Activated CD4-positive, alpha-beta T cell treated with anti-CD3 and anti-CD28 coated beads, Interleukin-2, amount 10 ng/mL, durations not matched to agents 24 days and 14 days (primary cell): ENCODE measurements around the gene GAREM1. TPM values are rescaled to one million over a fixed set of nuclear protein-coding genes. Genes with fewer than 3 reads are reported as not detected.

Source experiments
- DNase-seq: peaks from one replicate; pipeline ENCODE4 v3.0.0; 2022
- H3K27ac Mint-ChIP-seq: one replicate; pipeline ENCODE4 v1.8.0; 2022; ENCODE audit warnings: mild to moderate bottlenecking, mixed read lengths
- H3K27me3 Mint-ChIP-seq: one replicate; pipeline ENCODE4 v1.8.0; 2022; ENCODE audit warnings: mixed read lengths
- H3K36me3 Mint-ChIP-seq: one replicate; pipeline ENCODE4 v1.8.0; 2022; ENCODE audit warnings: low read depth, mild to moderate bottlenecking, mixed read lengths
- H3K4me1 Mint-ChIP-seq: one replicate; pipeline ENCODE4 v1.8.0; 2021; ENCODE audit warnings: mixed read lengths
- H3K4me3 Mint-ChIP-seq: one replicate; pipeline ENCODE4 v1.8.0; 2022; ENCODE audit warnings: mild to moderate bottlenecking, moderate library complexity, mixed read lengths
- H3K9me3 Mint-ChIP-seq: one replicate; pipeline ENCODE4 v1.8.0; 2021; ENCODE audit warnings: mixed read lengths
- intact Hi-C: fragments of 100-400 bp; cut with micrococcal nuclease; formaldehyde crosslinking; loops from one replicate; pipeline ENCODE4 v1.15.1; 2023
- total RNA-seq: library from RNA; stranded (reverse); gene quantifications from 2 replicates; pipeline ENCODE4 v1.2.3, GENCODE V29; 2022

The GAREM1 gene
- total RNA-seq, 1 donor from 2014 or later, result not detected

DNA sequence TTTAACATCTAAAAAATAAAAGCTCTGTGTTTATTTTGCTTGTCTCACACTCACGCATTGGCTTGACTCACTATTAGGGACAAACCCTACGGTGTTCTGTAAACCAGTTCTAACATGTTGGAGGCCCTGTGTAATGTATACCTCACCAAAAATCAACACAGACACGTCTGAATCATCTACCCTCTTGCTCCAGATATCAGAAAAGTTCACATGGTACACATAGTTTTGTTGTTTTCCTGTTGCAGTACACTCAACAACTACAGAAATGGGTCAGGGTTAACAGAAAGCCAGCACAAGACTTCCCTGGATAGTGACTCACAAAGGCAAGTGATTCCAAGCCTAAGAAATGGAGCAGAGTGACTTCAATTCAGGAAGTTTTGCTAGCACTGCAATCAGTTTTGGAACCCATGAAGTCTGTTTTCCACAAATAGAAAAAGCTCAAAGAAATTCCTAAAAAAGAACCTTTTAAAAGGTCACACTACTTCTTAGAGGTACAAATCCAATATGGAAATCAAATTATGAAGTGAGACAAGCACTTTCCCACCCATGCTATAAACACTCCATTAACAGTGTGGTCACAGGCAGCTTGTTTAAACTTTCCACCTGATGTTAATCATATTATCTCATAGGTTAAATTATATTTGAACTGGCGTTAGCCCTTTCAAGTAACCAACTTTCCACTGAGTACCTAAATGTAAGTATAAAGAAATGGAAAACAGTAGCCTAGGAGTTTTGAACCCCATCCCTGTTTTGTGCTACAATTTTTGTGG, 87.4 kb downstream of the GAREM1 start:
- Mint-ChIP-seq H3K27me3 (peaks cover 10% of the 10 kb centered on the region), H3K9me3 (no peaks in the 10 kb centered on the region), H3K4me3 (no peak overlapping the region), H3K4me1 (no peaks in the 10 kb centered on the region), H3K36me3 (no peaks in the 10 kb centered on the region), H3K27ac (no peak overlapping the region)
- intact Hi-C loops, result no loop called here
- DNase-seq, result no peak

DNA sequence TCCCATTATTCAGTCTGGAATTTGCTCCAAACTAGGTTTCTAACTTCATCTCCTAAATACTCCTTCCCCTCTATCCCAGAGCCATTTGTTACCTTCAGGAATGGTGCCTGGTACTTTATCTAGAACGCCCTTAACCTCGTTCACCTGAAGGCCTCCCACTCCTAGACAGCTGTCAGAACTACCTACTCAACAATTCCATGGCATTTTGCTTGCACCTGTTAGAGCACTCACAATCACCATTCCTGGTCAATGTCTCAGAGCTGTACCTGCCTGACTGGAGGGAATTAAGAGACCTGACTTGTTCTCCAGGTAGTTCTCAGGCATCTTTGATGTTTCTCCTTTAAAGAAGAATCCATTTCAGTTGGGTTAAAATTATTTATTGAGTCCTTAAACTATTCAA, 88.9 kb downstream of the GAREM1 start:
- intact Hi-C loops, result no loop called here
- no peak for DNase-seq
- Mint-ChIP-seq H3K9me3 (no peaks in the 10 kb centered on the region), H3K36me3 (no peaks in the 10 kb centered on the region), H3K27me3 (peaks cover 10% of the 10 kb centered on the region), H3K4me3 (no peak overlapping the region), H3K4me1 (no peaks in the 10 kb centered on the region), H3K27ac (no peak overlapping the region)

DNA sequence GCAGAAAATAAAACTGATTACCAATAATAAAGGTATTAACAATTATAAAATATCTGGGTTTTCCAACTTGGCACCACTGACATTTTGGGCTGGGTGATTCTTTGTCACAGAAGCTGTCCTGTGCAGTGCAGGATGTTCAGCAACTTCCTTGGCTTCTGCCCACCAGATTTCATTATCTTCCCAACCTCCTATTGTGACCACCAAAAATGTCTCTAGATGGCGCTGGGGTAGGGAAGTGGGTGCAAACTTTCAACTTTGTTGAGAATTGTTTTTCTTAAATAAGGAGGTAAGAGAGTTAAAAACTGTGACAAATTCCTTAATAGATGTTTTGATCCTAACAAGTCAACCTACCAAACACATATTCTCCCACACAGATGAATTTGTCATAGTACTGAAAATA, 90.1 kb downstream of the GAREM1 start:
- Mint-ChIP-seq H3K27ac (no peak overlapping the region), H3K4me3 (no peak overlapping the region), H3K27me3 (peaks cover 10% of the 10 kb centered on the region), H3K4me1 (no peaks in the 10 kb centered on the region), H3K36me3 (no peaks in the 10 kb centered on the region), H3K9me3 (no peaks in the 10 kb centered on the region)
- intact Hi-C loops, result no loop called here
- DNase-seq, result no peak

DNA sequence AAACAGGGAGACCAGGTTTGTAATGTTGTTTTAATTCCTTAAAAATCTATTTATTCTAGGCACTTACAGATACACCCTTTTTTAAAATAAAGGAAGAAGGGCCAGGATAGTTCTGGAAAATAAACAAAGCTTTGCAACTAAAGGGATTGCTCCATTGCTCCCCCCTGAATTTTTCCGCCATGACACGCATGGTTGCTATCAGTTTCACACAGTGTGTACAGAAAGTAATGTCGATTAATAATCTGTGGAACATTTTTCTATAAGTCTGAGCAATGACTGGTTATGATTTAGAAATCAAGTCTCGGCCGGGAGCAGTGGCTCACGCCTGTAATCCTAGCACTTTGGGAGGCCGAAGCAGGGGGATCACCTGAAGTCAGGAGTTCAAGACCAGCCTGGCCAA, 90.8 kb downstream of the GAREM1 start:
- intact Hi-C loops, result no loop called here
- H3K4me3 Mint-ChIP-seq, result no peak overlapping the region
- H3K27me3 Mint-ChIP-seq, result peaks cover 10% of the 10 kb centered on the region
- H3K27ac Mint-ChIP-seq, result no peak overlapping the region
- H3K9me3 Mint-ChIP-seq, result no peaks in the 10 kb centered on the region
- no peaks in the 10 kb centered on the region for H3K4me1 Mint-ChIP-seq
- DNase-seq, result no peak
- H3K36me3 Mint-ChIP-seq, result no peaks in the 10 kb centered on the region

DNA sequence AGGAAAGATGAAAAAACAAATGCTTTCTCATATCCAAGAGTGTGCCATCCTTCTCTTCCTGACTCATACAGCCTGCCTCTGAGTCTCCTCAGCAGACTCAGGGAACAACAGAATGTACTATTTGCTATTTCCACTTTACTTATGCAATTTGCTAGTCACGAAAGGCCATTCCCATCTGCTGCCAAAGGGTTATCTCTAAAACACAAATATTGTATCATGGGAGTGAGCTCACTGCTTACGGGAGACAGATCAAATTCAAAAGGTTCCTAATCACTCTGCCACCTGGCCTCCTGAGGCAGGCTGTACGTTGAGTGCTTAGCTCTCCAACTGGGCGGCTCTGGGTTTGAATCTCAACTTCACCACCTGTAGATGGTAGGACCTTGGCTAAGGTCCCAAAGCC, 92.0 kb downstream of the GAREM1 start:
- peaks cover 8% of the 10 kb centered on the region for H3K27me3 Mint-ChIP-seq
- H3K4me3 Mint-ChIP-seq, result no peak overlapping the region
- H3K27ac Mint-ChIP-seq, result no peak overlapping the region
- intact Hi-C loops, result no loop called here
- no peaks in the 10 kb centered on the region for H3K9me3 Mint-ChIP-seq
- no peaks in the 10 kb centered on the region for H3K4me1 Mint-ChIP-seq
- no peaks in the 10 kb centered on the region for H3K36me3 Mint-ChIP-seq
- DNase-seq, result no peak

DNA sequence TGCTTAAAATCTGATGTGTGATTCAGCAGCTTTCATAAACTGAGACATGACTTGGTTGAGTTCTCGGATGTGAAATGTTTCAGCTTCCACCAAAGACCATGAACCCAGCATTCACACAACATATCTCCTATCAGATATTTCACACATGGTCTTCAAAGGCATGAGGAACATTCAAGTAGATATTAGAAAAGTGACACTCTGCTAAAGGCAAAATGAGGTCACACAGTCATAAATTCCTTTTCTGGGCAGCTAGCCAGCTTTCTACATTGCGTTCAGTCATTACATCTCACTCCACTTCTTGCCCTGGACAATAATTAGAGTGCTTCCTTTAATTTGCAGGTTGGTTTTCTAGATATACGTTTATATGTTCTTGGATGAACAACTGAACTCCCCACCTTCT, 96.7 kb downstream of the GAREM1 start:
- Mint-ChIP-seq H3K27me3 (no peaks in the 10 kb centered on the region), H3K36me3 (no peaks in the 10 kb centered on the region), H3K9me3 (no peaks in the 10 kb centered on the region), H3K27ac (no peak overlapping the region), H3K4me1 (no peaks in the 10 kb centered on the region), H3K4me3 (no peak overlapping the region)
- intact Hi-C loops, result no loop called here
- no peak for DNase-seq

DNA sequence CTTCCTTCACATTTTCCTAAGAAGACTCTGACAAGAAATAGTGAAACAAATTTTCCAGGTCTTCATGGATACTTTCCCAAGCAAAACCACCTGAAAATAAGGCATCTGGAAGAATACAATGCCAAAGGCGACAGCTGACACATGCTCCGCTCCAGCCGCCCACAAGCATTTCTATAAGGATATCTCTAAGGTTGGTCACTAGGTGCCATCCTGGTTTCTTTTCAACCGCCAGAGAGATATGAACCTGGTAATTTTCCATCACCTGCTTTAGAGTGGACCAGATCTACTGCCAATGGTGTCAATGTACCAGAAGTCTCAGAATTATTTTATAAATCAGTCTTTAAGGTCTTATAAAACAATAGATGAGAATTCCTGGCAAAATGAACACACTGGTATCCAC, 97.2 kb downstream of the GAREM1 start:
- Mint-ChIP-seq H3K4me3 (no peak overlapping the region), H3K27me3 (no peaks in the 10 kb centered on the region), H3K36me3 (no peaks in the 10 kb centered on the region), H3K9me3 (no peaks in the 10 kb centered on the region), H3K27ac (no peak overlapping the region), H3K4me1 (no peaks in the 10 kb centered on the region)
- intact Hi-C loops, result no loop called here
- DNase-seq, result no peak

DNA sequence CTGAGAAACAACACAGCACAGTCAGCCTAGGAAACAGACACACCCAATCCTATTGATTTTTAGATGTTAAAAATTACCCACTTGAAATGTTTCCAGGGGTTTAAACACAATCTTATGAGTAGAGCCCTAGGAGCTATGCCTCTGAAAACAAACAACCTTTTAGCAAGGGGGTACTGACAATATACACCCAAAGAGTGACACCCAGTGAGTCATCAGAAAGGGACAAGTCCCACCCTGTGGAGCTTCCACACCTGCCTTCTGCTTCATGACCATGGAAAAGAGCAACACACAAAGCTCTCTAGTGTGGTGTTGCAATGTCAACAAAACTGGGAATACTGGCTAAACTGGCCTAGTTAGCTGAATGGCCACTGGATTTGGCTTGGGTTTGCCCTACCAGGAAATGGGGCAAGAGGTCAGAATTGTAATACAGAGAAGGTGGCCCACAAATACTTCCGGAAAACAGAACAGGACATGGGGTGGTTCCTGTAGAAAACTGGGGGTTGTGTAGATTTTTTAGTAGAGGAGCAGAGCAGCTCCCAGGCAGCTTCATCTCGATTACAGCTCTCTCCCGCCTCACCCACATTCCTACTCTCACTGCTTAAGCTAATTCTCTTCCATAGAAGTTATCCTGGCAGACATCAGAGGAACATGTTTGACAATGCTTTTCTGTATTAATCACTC, 98.2 kb downstream of the GAREM1 start:
- no peaks in the 10 kb centered on the region for H3K4me1 Mint-ChIP-seq
- H3K9me3 Mint-ChIP-seq, result no peaks in the 10 kb centered on the region
- H3K27ac Mint-ChIP-seq, result no peak overlapping the region
- H3K27me3 Mint-ChIP-seq, result no peaks in the 10 kb centered on the region
- no peak overlapping the region for H3K4me3 Mint-ChIP-seq
- H3K36me3 Mint-ChIP-seq, result no peaks in the 10 kb centered on the region
- DNase-seq, result no peak
- intact Hi-C loops, result no loop called here

DNA sequence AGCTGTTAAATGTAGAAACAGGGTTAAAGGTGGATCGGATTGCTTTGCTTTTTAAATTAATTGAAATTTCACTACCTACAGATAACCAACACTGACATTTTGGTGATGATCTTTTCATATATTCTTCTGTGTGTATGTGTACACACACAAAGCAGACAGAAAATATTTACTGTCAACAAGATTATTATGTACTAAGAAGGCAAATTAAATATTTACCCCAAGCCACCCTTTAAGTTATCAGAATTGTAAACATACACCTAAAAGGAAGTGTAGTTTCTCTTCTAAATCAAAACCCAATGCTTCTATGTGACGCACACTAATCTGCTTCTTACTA, 98.7 kb downstream of the GAREM1 start:
- no peaks in the 10 kb centered on the region for H3K4me1 Mint-ChIP-seq
- intact Hi-C loops, result no loop called here
- no peak overlapping the region for H3K27ac Mint-ChIP-seq
- H3K4me3 Mint-ChIP-seq, result no peak overlapping the region
- no peaks in the 10 kb centered on the region for H3K9me3 Mint-ChIP-seq
- no peaks in the 10 kb centered on the region for H3K36me3 Mint-ChIP-seq
- no peaks in the 10 kb centered on the region for H3K27me3 Mint-ChIP-seq
- no peak for DNase-seq

DNA sequence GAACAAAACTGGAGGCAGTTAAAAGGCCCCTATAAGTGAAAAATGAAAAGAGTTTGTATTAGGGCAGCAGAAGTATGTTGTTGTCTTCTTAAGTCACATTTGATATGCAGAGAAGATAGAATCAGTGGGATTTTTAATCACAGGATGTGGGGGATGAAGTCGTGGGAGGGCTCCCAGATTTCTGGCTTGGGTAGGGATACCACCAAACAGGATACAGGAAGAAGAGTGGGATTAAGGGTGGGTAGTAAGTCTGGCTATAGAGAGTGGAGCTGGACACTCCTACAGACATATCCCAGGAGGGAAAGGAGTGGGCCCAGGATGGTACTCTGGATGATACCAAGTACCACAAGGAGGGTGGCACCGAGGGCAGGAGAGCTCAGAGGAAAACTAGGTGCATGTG, 99.3 kb downstream of the GAREM1 start:
- H3K27me3 Mint-ChIP-seq, result no peaks in the 10 kb centered on the region
- no peak overlapping the region for H3K27ac Mint-ChIP-seq
- H3K36me3 Mint-ChIP-seq, result no peaks in the 10 kb centered on the region
- DNase-seq, result no peak
- H3K4me1 Mint-ChIP-seq, result no peaks in the 10 kb centered on the region
- intact Hi-C loops, result no loop called here
- no peak overlapping the region for H3K4me3 Mint-ChIP-seq
- H3K9me3 Mint-ChIP-seq, result no peaks in the 10 kb centered on the region

DNA sequence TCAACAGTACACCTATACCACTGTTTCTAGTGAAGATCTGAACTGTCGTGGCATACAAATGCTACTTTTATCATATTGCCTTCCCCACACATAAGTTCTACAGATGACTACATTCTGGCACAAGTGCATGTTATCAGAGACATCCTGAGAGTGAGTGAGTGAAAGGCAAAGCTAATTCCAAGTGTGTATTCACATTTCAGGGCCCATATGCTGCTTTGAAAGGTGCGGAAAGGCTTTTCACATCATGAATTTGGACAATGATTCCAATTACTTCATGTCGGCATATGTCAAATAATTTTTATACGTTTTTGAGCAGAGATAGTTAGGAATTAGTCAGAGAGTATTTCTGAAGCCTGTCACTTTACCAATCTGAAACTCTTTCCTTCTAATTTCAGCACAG, 101.7 kb downstream of the GAREM1 start:
- Mint-ChIP-seq H3K27me3 (peaks cover 3% of the 10 kb centered on the region), H3K4me1 (no peaks in the 10 kb centered on the region), H3K36me3 (no peaks in the 10 kb centered on the region), H3K4me3 (no peak overlapping the region), H3K9me3 (no peaks in the 10 kb centered on the region), H3K27ac (no peak overlapping the region)
- intact Hi-C loops, result no loop called here
- DNase-seq, result no peak

DNA sequence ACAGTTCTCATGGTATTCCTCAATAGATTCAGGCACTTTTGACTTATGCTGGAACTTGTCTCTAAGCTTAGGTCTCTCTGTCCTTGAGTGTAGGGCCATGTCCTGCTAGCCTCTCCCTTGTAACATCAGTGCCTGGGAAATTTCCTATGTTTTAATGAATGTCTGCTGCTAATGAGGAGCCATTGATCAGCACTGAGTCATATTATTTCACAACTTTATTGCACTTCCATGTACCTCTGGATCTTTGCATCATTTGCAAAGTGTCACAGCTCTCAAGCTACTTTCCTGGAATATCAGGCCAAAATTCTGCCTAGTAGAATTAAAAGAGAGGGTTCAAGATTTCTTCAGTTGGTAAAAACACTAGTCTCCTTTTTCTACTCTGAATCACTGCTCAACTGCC, 102.5 kb downstream of the GAREM1 start:
- no peak for DNase-seq
- Mint-ChIP-seq H3K27me3 (peaks cover 3% of the 10 kb centered on the region), H3K36me3 (no peaks in the 10 kb centered on the region), H3K9me3 (no peaks in the 10 kb centered on the region), H3K27ac (no peak overlapping the region), H3K4me3 (no peak overlapping the region), H3K4me1 (no peaks in the 10 kb centered on the region)
- intact Hi-C loops, result no loop called here

DNA sequence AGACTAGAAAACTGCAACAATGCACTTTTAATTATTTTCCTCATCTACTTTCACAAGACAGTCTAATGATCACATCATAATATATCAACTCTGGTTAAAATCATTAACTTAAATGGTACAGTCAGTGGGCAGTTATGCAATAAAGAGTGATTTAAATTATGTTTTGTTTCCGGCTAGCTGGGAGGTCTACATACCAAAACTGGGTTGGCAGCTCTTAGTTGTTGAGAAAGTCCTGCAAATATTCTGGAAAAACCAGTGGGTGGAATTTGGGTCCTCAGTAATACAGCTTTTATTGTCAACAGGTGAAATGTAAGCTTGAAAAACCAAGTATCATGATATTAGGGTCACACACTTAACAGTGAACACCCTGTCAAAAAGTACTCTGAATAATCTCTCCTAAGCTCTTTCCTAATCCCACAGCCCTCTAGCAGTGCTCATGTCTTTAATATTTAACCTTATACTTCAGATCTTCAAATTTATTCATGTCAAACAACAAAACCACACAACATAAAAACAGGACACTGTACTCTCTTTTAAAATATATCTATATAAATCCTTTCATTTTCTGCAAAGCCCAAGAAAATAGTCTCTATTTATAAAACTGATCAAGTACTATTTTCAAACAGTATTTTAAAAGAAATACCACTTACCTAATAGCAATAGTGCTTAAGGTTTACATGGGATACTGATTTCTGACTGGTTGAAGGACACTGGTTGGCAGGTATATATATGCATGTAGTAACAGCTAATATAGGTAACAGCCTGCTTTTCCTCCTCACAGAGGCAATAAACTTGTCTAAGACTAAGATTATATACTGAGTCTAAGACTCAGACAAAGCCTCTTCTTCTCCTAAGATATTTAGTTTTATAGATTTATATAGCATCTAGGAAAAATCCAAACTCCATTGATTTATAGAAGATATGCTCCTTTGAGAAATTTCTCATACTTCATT, 103.8 kb downstream of the GAREM1 start:
- intact Hi-C loops, result no loop called here
- Mint-ChIP-seq H3K36me3 (no peaks in the 10 kb centered on the region), H3K27ac (no peak overlapping the region), H3K9me3 (no peaks in the 10 kb centered on the region), H3K4me3 (no peak overlapping the region), H3K27me3 (peaks cover 8% of the 10 kb centered on the region), H3K4me1 (no peaks in the 10 kb centered on the region)
- DNase-seq, result no peak

DNA sequence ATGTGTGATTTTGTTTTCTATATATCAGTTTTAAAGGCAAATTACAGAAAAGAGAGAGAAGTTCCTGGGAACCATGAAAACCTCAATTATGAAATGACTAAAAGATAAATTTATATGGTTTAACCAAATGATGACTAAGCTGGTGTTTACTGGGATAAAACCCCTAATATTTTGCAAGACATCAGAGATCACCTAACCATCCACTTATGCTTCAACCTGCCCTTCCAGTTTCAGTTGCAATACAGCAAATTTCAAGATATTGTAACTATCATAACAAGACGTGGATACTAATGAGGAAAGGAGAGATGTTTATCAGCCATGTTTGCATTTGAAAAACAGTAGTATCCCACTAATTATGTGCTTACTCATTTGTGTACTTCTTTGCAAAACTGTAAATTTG, 108.2 kb downstream of the GAREM1 start:
- no peak for DNase-seq
- Mint-ChIP-seq H3K4me1 (no peaks in the 10 kb centered on the region), H3K27ac (no peak overlapping the region), H3K36me3 (no peaks in the 10 kb centered on the region), H3K9me3 (no peaks in the 10 kb centered on the region), H3K27me3 (peaks cover 8% of the 10 kb centered on the region), H3K4me3 (no peak overlapping the region)
- intact Hi-C loops, result no loop called here
